HepG2 (cell line): ENCODE measurements around the gene HAND1. TPM values are rescaled to one million over a fixed set of nuclear protein-coding genes. Genes with fewer than 3 reads are reported as not detected.

Experiments used
- ATAC-seq: fragments of 200-7000 bp; cut with Tn5 transposase; 3 replicates; pipeline ENCODE4 v1.9.1; 2020; ENCODE audit warnings: mild to moderate bottlenecking, moderate library complexity
- BruUV-seq: library from RNA; stranded (reverse); fragments of 400-500 nt; replicated peaks from 2 replicates; lab custom pipeline; 2021; lab: Mats Ljungman, UMichigan
- CTCF ChIA-PET: fragments of 300-600 bp; formaldehyde crosslinking; extraction: SDS; loops from one replicate; lab custom pipeline; 2021; ENCODE audit warnings: low total read pairs, inconsistent platforms, low intra/inter-chr PET ratio; lab: Yijun Ruan, JAX
- POLR2A ChIA-PET: fragments of 350-600 bp; sonication (Branson Sonifier 250); formaldehyde crosslinking; loops from one replicate; lab custom pipeline; 2020; ENCODE audit warnings: antibody characterized with exemption, inconsistent platforms; lab: Yijun Ruan, JAX
- DNase-seq: peaks from one replicate; pipeline ENCODE4 v3.0.0-alpha.2; 2015; ENCODE audit warnings: low spot score
- FAIRE-seq: peaks from 3 replicates; lab custom pipeline; 2011; peaks lifted over from hg19 to GRCh38; lab: Jason Lieb, UNC
- H2AFZ ChIP-seq: one replicate; pipeline ENCODE4 v1.6.1; 2011; ENCODE audit warnings: low read length, inconsistent platforms
- H3K27ac ChIP-seq: fragments of 300-600 bp; 3 replicates; pipeline ENCODE4 v1.8.0; 2011; ENCODE audit warnings: mixed run types, mild to moderate bottlenecking, mixed read lengths, low read length, inconsistent platforms; ENCODE audit not compliant: insufficient read depth; ENCODE audit errors: extremely low read length
- H3K27me3 ChIP-seq, 2 experiments: fragments of 200-600 bp in 1 of 2; 2 replicates in 1 of 2; 3 replicates in 1 of 2; pipeline versions ENCODE4 v1.6.0 to v1.8.0; 2011; ENCODE audit warnings: low read length in 2 of 2, mild to moderate bottlenecking in 2 of 2, moderate library complexity in 2 of 2, inconsistent platforms in 1 of 2; ENCODE audit not compliant: insufficient read depth in 2 of 2, control insufficient read depth in 1 of 2
- H3K36me3 ChIP-seq, 2 experiments: fragments of 200-600 bp in 1 of 2; replicated peaks in 1 of 2; 2 replicates in 1 of 2; 3 replicates in 1 of 2; pipeline versions ENCODE4 v1.5.1 to v1.8.0; 2011; ENCODE audit warnings: low read length in 2 of 2, inconsistent platforms in 1 of 2; ENCODE audit not compliant: insufficient read depth in 2 of 2, control insufficient read depth in 1 of 2
- H3K4me1 ChIP-seq: 2 replicates; pipeline ENCODE4 v1.5.1; 2012; ENCODE audit warnings: low read length, inconsistent platforms; ENCODE audit not compliant: insufficient read depth
- H3K4me2 ChIP-seq: 2 replicates; pipeline ENCODE4 v1.6.0; 2011; ENCODE audit warnings: low read depth, low read length, inconsistent platforms
- H3K4me3 ChIP-seq, 3 experiments: fragments of 200-600 bp in 1 of 3; sonication (generic), shearing (Covaris generic) in 1 of 3; replicated peaks in 1 of 3; 2 replicates each; pipeline ENCODE4 v1.5.1; 2011 to 2016; ENCODE audit warnings: low read length in 3 of 3, inconsistent platforms in 2 of 3, low read depth in 2 of 3, mild to moderate bottlenecking in 2 of 3, control low read depth in 1 of 3, mixed read lengths in 1 of 3; ENCODE audit not compliant: insufficient read depth in 1 of 3
- H3K79me2 ChIP-seq: one replicate; pipeline ENCODE4 v1.6.1; 2011; ENCODE audit warnings: low read length, inconsistent platforms; ENCODE audit not compliant: insufficient read depth
- H3K9ac ChIP-seq: 2 replicates; pipeline ENCODE4 v1.6.0; 2011; ENCODE audit warnings: mild to moderate bottlenecking, low read depth, low read length, inconsistent platforms; ENCODE audit not compliant: insufficient read depth
- H3K9me3 ChIP-seq: 2 replicates; pipeline ENCODE4 v1.5.1; 2012; ENCODE audit warnings: mild to moderate bottlenecking, low read length
- H4K20me1 ChIP-seq: 2 replicates; pipeline ENCODE4 v1.6.0; 2011; ENCODE audit warnings: inconsistent platforms, mild to moderate bottlenecking, low read length, moderate library complexity; ENCODE audit not compliant: insufficient read depth
- ATAD3A ChIP-seq: sonication (generic); formaldehyde crosslinking; IDR thresholded peaks from 2 replicates; pipeline ENCODE4 v1.4.0; 2020; ENCODE audit warnings: missing genetic modification reagents
- CBX5 ChIP-seq: sonication (generic); formaldehyde crosslinking; IDR thresholded peaks from 2 replicates; pipeline ENCODE4 v1.4.0; 2020; ENCODE audit warnings: missing genetic modification reagents, borderline replicate concordance
- KDM6A ChIP-seq: IDR thresholded peaks from 2 replicates; pipeline ENCODE4 v1.6.1; 2016; ENCODE audit warnings: low read depth
- SPEN ChIP-seq: sonication (generic); formaldehyde crosslinking; IDR thresholded peaks from 2 replicates; pipeline ENCODE4 v1.5.1; 2020; ENCODE audit warnings: low read depth, mild to moderate bottlenecking, missing genetic modification reagents
- THAP8 ChIP-seq: sonication (generic); formaldehyde crosslinking; IDR thresholded peaks from 2 replicates; pipeline ENCODE4 v1.5.1; 2020; ENCODE audit warnings: missing genetic modification reagents, mild to moderate bottlenecking, borderline replicate concordance
- ZC3H13 ChIP-seq: sonication (generic); formaldehyde crosslinking; IDR thresholded peaks from 2 replicates; pipeline ENCODE4 v1.8.1; 2023; ENCODE audit warnings: mild to moderate bottlenecking, missing genetic modification reagents, moderate library complexity
- ZNF484 ChIP-seq: sonication (generic); formaldehyde crosslinking; IDR thresholded peaks from 2 replicates; pipeline ENCODE4 v1.5.1; 2020; ENCODE audit warnings: mild to moderate bottlenecking, low read depth, missing genetic modification reagents, borderline replicate concordance
- whole genome bisulfite sequencing: methylation state at CpG from one replicate; pipeline ENCODE4 v1.1.6; 2017; ENCODE audit warnings: low lambda C conversion rate; 5-methylcytosine and 5-hydroxymethylcytosine counted together
- in situ Hi-C: cut with HindIII; loops from 2 replicates; pipeline ENCODE4 v1.10.0; 2017; ENCODE audit warnings: low pct_unique_long_range_greater_than_20kb; ENCODE audit not compliant: extremely low pct_ligation_motif_present
- intact Hi-C: fragments of 100-400 bp; cut with micrococcal nuclease; formaldehyde crosslinking; loops from one replicate; pipeline ENCODE4 v1.10.0; 2022; ENCODE audit not compliant: unreplicated experiment
- polyA plus RNA-seq, 8 experiments: library from polyadenylated mRNA; depleted of rRNA in 3 of 8; stranded (reverse) in 7 of 8; unstranded in 1 of 8; fragments of >200 nt; fragmentation: Illumina TruSeq in 4 of 8; extraction: Trizol in 4 of 8; gene quantifications; 2 replicates each; pipeline versions ENCODE4 v1.2.1 to v1.2.3, GENCODE V29; 2011 to 2016; ENCODE audit warnings: low read depth in 4 of 8, missing spikeins in 1 of 8, mixed read lengths in 1 of 8; ENCODE audit not compliant: insufficient read depth in 1 of 8
- total RNA-seq, 5 experiments: library from RNA; depleted of rRNA; stranded (reverse); fragments of >200 nt; fragmentation: Illumina TruSeq; extraction: Trizol; gene quantifications; 2 replicates each; pipeline ENCODE4 v1.2.3, GENCODE V29; 2016; ENCODE audit warnings: low read depth in 1 of 5
- TF ChIP-seq, protein P1 (sequence below), 2 experiments: sonication (generic) in 1 of 2; formaldehyde crosslinking in 1 of 2; IDR thresholded peaks; 2 replicates each; pipeline versions ENCODE4 v1.4.0 to v1.6.1; 2016 to 2020; ENCODE audit warnings: borderline replicate concordance in 1 of 2, low read depth in 1 of 2, mild to moderate bottlenecking in 1 of 2, missing genetic modification reagents in 1 of 2

The HAND1 gene
- total and polyA plus RNA-seq, 2 of the 13 experiments (the other 11 are each of a cell fraction or from before 2014, with no cell fraction given): not detected

DNA sequence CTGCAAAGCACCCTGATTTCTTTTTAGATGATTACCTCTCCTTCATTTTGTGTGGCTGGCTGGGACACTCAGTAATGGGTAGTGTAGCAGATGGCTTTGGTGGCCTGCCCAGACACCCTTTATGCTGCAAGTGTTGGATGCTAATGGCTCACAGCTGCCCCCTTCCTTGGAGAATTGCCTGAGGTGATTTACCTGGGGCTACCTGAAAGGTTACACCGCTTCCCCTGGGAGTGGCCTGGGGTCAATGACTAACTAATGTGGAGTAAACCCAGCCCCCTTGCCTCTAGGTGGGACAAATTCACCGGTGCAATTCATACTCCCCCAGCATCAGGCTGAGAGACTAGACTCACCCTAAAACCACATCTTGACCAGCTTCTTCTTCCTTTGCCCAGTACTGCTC lies 23.5 kb upstream of the HAND1 start:
- H3K9ac ChIP-seq: no peak overlapping the region
- no TSS peak for BruUV-seq
- H3K27me3 ChIP-seq: peaks cover 0 to 12% of the 10 kb centered on the region in 2 experiments; a peak in 2 of 5 replicates
- no peaks in the 10 kb centered on the region for H3K79me2 ChIP-seq
- 0% methylated on average over 2 of the region's 2 CpGs for WGBS
- H3K27ac ChIP-seq: no peak overlapping the region
- H3K36me3 ChIP-seq: no peaks in the 10 kb centered on the region
- CTCF ChIA-PET: no interaction called here
- no peak overlapping the region for H3K4me2 ChIP-seq
- H3K4me3 ChIP-seq: no peak overlapping the region
- no peaks in the 10 kb centered on the region for H4K20me1 ChIP-seq
- intact Hi-C loops: no loop called here
- in situ Hi-C loops: no loop called here
- no peak overlapping the region for H2AFZ ChIP-seq
- FAIRE-seq (no peak), ATAC-seq (no peak)
- TF ChIP-seq THAP8 (no peak), SPEN (CRISPR knock-in tag) (no peak), ZNF484 (CRISPR knock-in tag) (no peak), CBX5 (CRISPR knock-in tag) (no peak), ATAD3A (CRISPR knock-in tag) (no peak), KDM6A (CRISPR knock-in tag) (no peak), ZC3H13 (CRISPR knock-in tag) (no peak)
- TF ChIP-seq, protein P1, sequence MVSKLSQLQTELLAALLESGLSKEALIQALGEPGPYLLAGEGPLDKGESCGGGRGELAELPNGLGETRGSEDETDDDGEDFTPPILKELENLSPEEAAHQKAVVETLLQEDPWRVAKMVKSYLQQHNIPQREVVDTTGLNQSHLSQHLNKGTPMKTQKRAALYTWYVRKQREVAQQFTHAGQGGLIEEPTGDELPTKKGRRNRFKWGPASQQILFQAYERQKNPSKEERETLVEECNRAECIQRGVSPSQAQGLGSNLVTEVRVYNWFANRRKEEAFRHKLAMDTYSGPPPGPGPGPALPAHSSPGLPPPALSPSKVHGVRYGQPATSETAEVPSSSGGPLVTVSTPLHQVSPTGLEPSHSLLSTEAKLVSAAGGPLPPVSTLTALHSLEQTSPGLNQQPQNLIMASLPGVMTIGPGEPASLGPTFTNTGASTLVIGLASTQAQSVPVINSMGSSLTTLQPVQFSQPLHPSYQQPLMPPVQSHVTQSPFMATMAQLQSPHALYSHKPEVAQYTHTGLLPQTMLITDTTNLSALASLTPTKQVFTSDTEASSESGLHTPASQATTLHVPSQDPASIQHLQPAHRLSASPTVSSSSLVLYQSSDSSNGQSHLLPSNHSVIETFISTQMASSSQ (IDR thresholded peaks at IDR 0.05; ENCODE audit: low read depth): no peak
- TF ChIP-seq, protein P1 (CRISPR knock-in tag; IDR thresholded peaks at IDR 0.05; ENCODE audit: borderline replicate concordance): no peak
- TF ChIP-seq, all 625 proteins: peak for 0
- Histone ChIP-seq H3K9me3 (no peaks in the 10 kb centered on the region), H3K4me1 (no peaks in the 10 kb centered on the region)
- DNase-seq: no peak
- POLR2A ChIA-PET: no interaction called here
